ENCODE measurements around the gene TRIB2.

Gene TRIB2

DNA sequence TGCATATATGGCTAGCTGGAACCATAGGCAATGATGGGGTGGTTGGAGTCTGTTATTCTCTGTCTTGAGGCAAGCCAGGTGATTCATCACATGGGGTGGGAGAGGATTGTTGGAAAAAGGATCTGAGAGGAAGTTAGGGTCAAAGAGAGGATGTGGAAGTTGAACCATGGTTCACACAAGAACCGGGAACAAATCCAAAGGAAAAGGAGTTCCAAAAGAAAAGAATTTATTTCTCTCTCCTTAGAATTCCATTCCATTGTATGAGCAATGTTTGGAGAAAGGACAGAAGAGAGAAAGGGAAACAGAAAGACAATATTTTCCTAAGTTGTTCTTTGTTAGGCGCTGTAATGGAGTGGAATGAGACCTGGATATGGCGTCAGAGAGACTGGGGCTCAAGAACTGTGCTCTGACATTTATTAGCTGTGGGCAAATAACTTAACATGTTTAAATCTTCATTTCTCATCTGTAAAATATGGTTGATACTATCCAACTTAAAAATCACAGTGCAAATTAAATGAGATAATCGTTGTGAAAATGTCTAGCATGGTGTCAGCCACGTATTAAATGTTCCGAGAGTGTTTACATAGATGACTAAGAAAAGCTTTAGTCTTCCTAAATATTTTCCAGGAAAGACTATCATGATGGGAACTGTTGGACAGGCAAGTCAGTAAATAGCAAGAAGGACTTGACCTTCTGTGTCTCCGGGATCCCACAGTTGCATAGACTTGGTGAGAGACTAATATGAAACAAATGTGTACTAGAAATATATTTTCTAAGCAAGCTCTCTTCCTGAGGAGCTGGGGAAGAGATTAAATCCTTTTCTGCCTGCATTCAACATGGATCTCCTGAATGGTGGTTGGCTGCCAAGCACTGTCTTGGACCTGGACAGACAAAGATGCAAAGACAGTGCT lies 71.4 kb downstream of the TRIB2 start:
- no peak for DNase-seq

DNA sequence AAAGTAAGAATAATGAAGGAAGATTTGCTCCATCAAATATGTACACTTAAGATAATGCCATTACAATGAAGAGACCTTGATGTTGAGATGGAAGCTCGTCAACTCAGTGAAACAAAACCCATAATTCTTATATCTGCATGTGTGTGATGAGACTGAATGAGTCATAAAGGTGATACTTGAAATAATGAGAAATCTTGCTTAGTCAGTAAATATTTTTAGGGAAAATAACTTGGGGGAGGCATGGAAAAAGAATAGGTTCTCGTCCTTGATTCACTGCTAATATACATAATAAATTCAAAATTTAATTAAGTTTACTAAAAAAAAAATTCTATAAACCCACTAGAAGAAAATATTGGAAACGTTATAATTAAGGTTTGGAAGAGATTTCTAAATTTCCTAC lies 75.2 kb downstream of the TRIB2 start:
- DNase-seq: no peak

Data from GF-D8 (cell line).